ENCODE measurements around the gene FAM185A.
A peak's percentile ranks its signal among the peaks of the same experiment; 100 is the strongest.

The FAM185A gene

GRCh38 chr7:102817616-102818573, 69.1 kb downstream of the FAM185A start:
- TF ChIP-seq CTCF (IDR thresholded peaks at IDR 0.05; ENCODE audit: low read depth, low read length, missing control alignments) = no peak
- no peaks in the 10 kb centered on the region for H3K36me3 ChIP-seq (replicated peaks)
- DNase-seq = no peak
- in situ Hi-C loops (cut with HindIII; ENCODE audit: low pct_ligation_motif_present, low sequenced_read_pairs) = no loop called here
- H3K27me3 ChIP-seq (replicated peaks) = no peaks in the 10 kb centered on the region
- no peak overlapping the region for H3K4me3 ChIP-seq (ENCODE audit: low read depth, low read length)
- H3K27ac ChIP-seq = no peak overlapping the region

- H3K27ac ChIP-seq = no peak overlapping the region
- no peaks in the 10 kb centered on the region for H3K27me3 ChIP-seq (replicated peaks)
- H3K36me3 ChIP-seq (replicated peaks) = no peaks in the 10 kb centered on the region
- no peak overlapping the region for H3K4me3 ChIP-seq (ENCODE audit: low read depth, low read length)
- DNase-seq = no peak
- TF ChIP-seq CTCF (IDR thresholded peaks at IDR 0.05; ENCODE audit: low read depth, low read length, missing control alignments) = no peak
- in situ Hi-C loops (cut with HindIII; ENCODE audit: low pct_ligation_motif_present, low sequenced_read_pairs) = no loop called here
Observed at GRCh38 chr7:102819151-102819550, 70.4 kb downstream of the FAM185A start.

- no peaks in the 10 kb centered on the region for H3K27me3 ChIP-seq (replicated peaks)
- in situ Hi-C loops (cut with HindIII; ENCODE audit: low pct_ligation_motif_present, low sequenced_read_pairs) = no loop called here
- no peak for TF ChIP-seq CTCF (IDR thresholded peaks at IDR 0.05; ENCODE audit: low read depth, low read length, missing control alignments)
- no peak overlapping the region for H3K27ac ChIP-seq
- H3K4me3 ChIP-seq (ENCODE audit: low read depth, low read length) = no peak overlapping the region
- no peaks in the 10 kb centered on the region for H3K36me3 ChIP-seq (replicated peaks)
- no peak for DNase-seq
Observed at GRCh38 chr7:102821994-102822747, 73.4 kb downstream of the FAM185A start.

- in situ Hi-C loops (cut with HindIII; ENCODE audit: low pct_ligation_motif_present, low sequenced_read_pairs) = no loop called here
- Histone ChIP-seq H3K27ac (peak overlapping the region; percentile 75), H3K36me3 (replicated peaks) (no peaks in the 10 kb centered on the region), H3K27me3 (replicated peaks) (no peaks in the 10 kb centered on the region), H3K4me3 (ENCODE audit: low read depth, low read length) (no peak overlapping the region)
- no peak for TF ChIP-seq CTCF (IDR thresholded peaks at IDR 0.05; ENCODE audit: low read depth, low read length, missing control alignments)
- peak; percentile 48 for DNase-seq
Observed at GRCh38 chr7:102823390-102824119, 74.8 kb downstream of the FAM185A start.

GRCh38 chr7:102828286-102828685, 79.5 kb downstream of the FAM185A start:
- Histone ChIP-seq H3K36me3 (replicated peaks) (no peaks in the 10 kb centered on the region), H3K4me3 (ENCODE audit: low read depth, low read length) (no peak overlapping the region), H3K27ac (no peak overlapping the region), H3K27me3 (replicated peaks) (no peaks in the 10 kb centered on the region)
- DNase-seq = no peak
- in situ Hi-C loops (cut with HindIII; ENCODE audit: low pct_ligation_motif_present, low sequenced_read_pairs) = no loop called here
- TF ChIP-seq CTCF (IDR thresholded peaks at IDR 0.05; ENCODE audit: low read depth, low read length, missing control alignments) = no peak
